K562 (cell line): Measurements from ENCODE around the gene ZSWIM8. TPM values are rescaled to one million over a fixed set of nuclear protein-coding genes. Genes with fewer than 3 reads are reported as not detected.
A peak's percentile ranks its signal among the peaks of the same experiment; 100 is the strongest.

Experiments used
- ATAC-seq: fragments of 200-7000 bp; cut with Tn5 transposase; 3 replicates; pipeline ENCODE4 v1.9.1; 2020; ENCODE audit warnings: moderate library complexity
- BruUV-seq: library from RNA; stranded (reverse); fragments of 400-500 nt; replicated peaks from 2 replicates; lab custom pipeline; 2021; lab: Mats Ljungman, UMichigan
- CTCF ChIA-PET: fragments of 300-600 bp; formaldehyde crosslinking; extraction: SDS; loops from one replicate; lab custom pipeline; 2021; ENCODE audit warnings: low intra/inter-chr PET ratio; lab: Yijun Ruan, JAX
- POLR2A ChIA-PET: fragments of 300-600, 350-650 bp; sonication (Branson Sonifier 250); formaldehyde crosslinking; extraction: SDS; loops from one replicate; lab custom pipeline; 2021; ENCODE audit warnings: antibody characterized with exemption, inconsistent platforms; lab: Yijun Ruan, JAX
- DNase-seq, 4 experiments: peaks; one replicate each; pipeline versions ENCODE4 v3.0.0 to v3.0.0-alpha.2; 2011 to 2018; ENCODE audit warnings: low spot score in 3 of 4, mixed read lengths in 3 of 4; ENCODE audit errors: extremely low read depth in 1 of 4
- FAIRE-seq: peaks from 2 replicates; lab custom pipeline; 2011; peaks lifted over from hg19 to GRCh38; lab: Jason Lieb, UNC
- H2AFZ ChIP-seq: 2 replicates; pipeline ENCODE4 v1.6.0; 2011; ENCODE audit warnings: low read depth, low read length, control low read depth, inconsistent platforms
- H3K27ac ChIP-seq: fragments of 200-600 bp; 3 replicates; pipeline ENCODE4 v1.8.0; 2011; ENCODE audit warnings: low read depth, mild to moderate bottlenecking, control low read depth, inconsistent platforms, low read length, moderate library complexity, mixed read lengths; ENCODE audit errors: extremely low read depth
- H3K27me3 ChIP-seq, 2 experiments: fragments of 300-600 bp in 1 of 2; 2 replicates in 1 of 2; 3 replicates in 1 of 2; pipeline versions ENCODE4 v1.6.0 to v1.8.0; 2011; ENCODE audit warnings: inconsistent platforms in 2 of 2, low read length in 2 of 2, mild to moderate bottlenecking in 1 of 2, mixed read lengths in 1 of 2, moderate library complexity in 1 of 2; ENCODE audit not compliant: control insufficient read depth in 2 of 2, insufficient read depth in 2 of 2
- H3K36me3 ChIP-seq: fragments of 300-600 bp; 3 replicates; pipeline ENCODE4 v1.8.0; 2011; ENCODE audit warnings: mild to moderate bottlenecking, low read length, inconsistent platforms; ENCODE audit not compliant: control insufficient read depth, insufficient read depth
- H3K4me1 ChIP-seq, 2 experiments: fragments of 200-600 bp in 1 of 2; replicated peaks in 1 of 2; 2 replicates in 1 of 2; 3 replicates in 1 of 2; pipeline versions ENCODE4 v1.5.1 to v1.8.0; 2011; ENCODE audit warnings: inconsistent platforms in 2 of 2, low read length in 2 of 2, mild to moderate bottlenecking in 1 of 2, mixed read lengths in 1 of 2, moderate library complexity in 1 of 2; ENCODE audit not compliant: control insufficient read depth in 2 of 2, insufficient read depth in 2 of 2
- H3K4me2 ChIP-seq: 2 replicates; pipeline ENCODE4 v1.6.1; 2011; ENCODE audit warnings: low read length, control low read depth, inconsistent platforms, mixed read lengths; ENCODE audit not compliant: insufficient read depth
- H3K4me3 ChIP-seq: fragments of 200-600 bp; sonication (generic), shearing (Covaris generic); 2 replicates; pipeline ENCODE4 v1.5.1; 2016; ENCODE audit warnings: control low read depth, inconsistent platforms
- H3K79me2 ChIP-seq: fragments of 200-600 bp; 3 replicates; pipeline ENCODE4 v1.8.0; 2011; ENCODE audit warnings: low read length, inconsistent platforms; ENCODE audit not compliant: control insufficient read depth, insufficient read depth
- H3K9ac ChIP-seq, 2 experiments: 2 replicates each; pipeline versions ENCODE4 v1.6.0 to v1.6.1; 2011; ENCODE audit warnings: low read depth in 2 of 2, low read length in 2 of 2, control low read depth in 1 of 2, inconsistent platforms in 1 of 2, mild to moderate bottlenecking in 1 of 2, mixed read lengths in 1 of 2; ENCODE audit not compliant: insufficient read depth in 1 of 2
- H3K9me1 ChIP-seq: one replicate; pipeline ENCODE4 v1.6.0; 2011; ENCODE audit warnings: inconsistent platforms, mild to moderate bottlenecking, low read length, moderate library complexity; ENCODE audit not compliant: control insufficient read depth, insufficient read depth
- H3K9me3 ChIP-seq: replicated peaks from 2 replicates; pipeline ENCODE4 v1.5.1; 2011; ENCODE audit warnings: low read depth, low read length, inconsistent platforms; ENCODE audit not compliant: control insufficient read depth, insufficient read depth
- H4K20me1 ChIP-seq: replicated peaks from 2 replicates; pipeline ENCODE4 v1.6.1; 2011; ENCODE audit warnings: low read length, inconsistent platforms, mixed read lengths; ENCODE audit not compliant: control insufficient read depth, insufficient read depth
- ARID1B ChIP-seq: fragments of 450-650 bp; IDR thresholded peaks from 2 replicates; pipeline ENCODE4 v1.6.1; 2016; ENCODE audit warnings: antibody characterized with exemption, mild to moderate bottlenecking, inconsistent platforms
- DACH1 ChIP-seq: fragments of 450-650 bp; IDR thresholded peaks from 2 replicates; pipeline ENCODE4 v1.6.1; 2018; ENCODE audit not compliant: partially characterized antibody
- ESRRB ChIP-seq: fragments of 250-450 bp; sonication (Bioruptor Pico); IDR thresholded peaks from 2 replicates; pipeline ENCODE4 v1.5.0; 2020; ENCODE audit warnings: mild to moderate bottlenecking, moderate library complexity, borderline replicate concordance
- HDAC6 ChIP-seq: IDR thresholded peaks from 2 replicates; pipeline ENCODE4 v1.6.1; 2012; ENCODE audit warnings: low read depth, mild to moderate bottlenecking, control low read depth, inconsistent platforms, low read length, moderate library complexity
- NCOA2 ChIP-seq, 2 experiments: fragments of 450-650 bp; IDR thresholded peaks; 2 replicates each; pipeline ENCODE4 v1.6.1; 2018; ENCODE audit warnings: mild to moderate bottlenecking in 2 of 2, moderate library complexity in 1 of 2; ENCODE audit not compliant: partially characterized antibody in 2 of 2
- NR1H2 ChIP-seq: sonication (generic); formaldehyde crosslinking; IDR thresholded peaks from 2 replicates; pipeline ENCODE4 v1.4.0; 2020; ENCODE audit warnings: mild to moderate bottlenecking, missing genetic modification reagents
- NR4A1 ChIP-seq, 2 experiments: fragments of 250-450 bp in 1 of 2; fragments of 450-650 bp in 1 of 2; sonication (Bioruptor Pico) in 1 of 2; IDR thresholded peaks; 2 replicates each; pipeline versions ENCODE4 v1.4.0 to v1.6.1; 2016 to 2020; ENCODE audit warnings: mild to moderate bottlenecking in 2 of 2, missing compliant biosample characterization in 1 of 2, missing genetic modification characterization in 1 of 2, moderate library complexity in 1 of 2
- PHTF2 ChIP-seq: fragments of 250-450 bp; sonication (Bioruptor Pico); IDR thresholded peaks from 2 replicates; pipeline ENCODE4 v1.5.0; 2021; ENCODE audit warnings: mild to moderate bottlenecking
- POLR2A ChIP-seq: fragments of 450-650 bp; conservative IDR thresholded peaks from 2 replicates; pipeline ENCODE4 v1.6.1; 2016
- POLR2AphosphoS5 ChIP-seq: IDR thresholded peaks from 2 replicates; pipeline ENCODE4 v1.6.1; 2011; ENCODE audit warnings: mild to moderate bottlenecking, low read depth, low read length, moderate library complexity; ENCODE audit not compliant: control insufficient read depth, insufficient read depth
- POLR2H ChIP-seq: IDR thresholded peaks from 2 replicates; pipeline ENCODE4 v1.6.1; 2016; ENCODE audit warnings: missing genetic modification characterization, low read depth, mild to moderate bottlenecking, control low read depth, missing compliant biosample characterization, moderate library complexity
- SETDB1 ChIP-seq: IDR thresholded peaks from one replicate; pipeline ENCODE4 v1.6.1; 2012; ENCODE audit warnings: low read length, control low read depth, inconsistent platforms
- TAF9B ChIP-seq: fragments of 450-650 bp; IDR thresholded peaks from 2 replicates; pipeline ENCODE4 v1.6.1; 2018; ENCODE audit warnings: mild to moderate bottlenecking; ENCODE audit not compliant: partially characterized antibody
- TEAD4 ChIP-seq, 2 experiments: sonication (generic) in 1 of 2; formaldehyde crosslinking in 1 of 2; IDR thresholded peaks; 2 replicates each; pipeline versions ENCODE4 v1.6.1 to v1.8.0; 2012 to 2022; ENCODE audit warnings: borderline replicate concordance in 1 of 2, inconsistent platforms in 1 of 2, low read length in 1 of 2, mild to moderate bottlenecking in 1 of 2, missing genetic modification reagents in 1 of 2
- WHSC1 ChIP-seq: IDR thresholded peaks from one replicate; pipeline ENCODE4 v1.6.1; 2012; ENCODE audit warnings: low read length, control low read depth, inconsistent platforms
- ZBTB43 ChIP-seq: sonication (generic); formaldehyde crosslinking; IDR thresholded peaks from 2 replicates; pipeline ENCODE4 v1.8.0; 2023; ENCODE audit warnings: mild to moderate bottlenecking, missing genetic modification reagents
- WGBS: fragments of 100-300 bp; shearing (Covaris generic); methylation state at CpG from one replicate; pipeline ENCODE4 v1.1.6; 2016; ENCODE audit warnings: low coverage, mixed read lengths; ENCODE audit not compliant: insufficient coverage; ENCODE audit errors: missing lambda C conversion rate; 5-methylcytosine and 5-hydroxymethylcytosine counted together
- in situ Hi-C: fragments of 300-500 bp; cut with MboI; formaldehyde crosslinking; loops from 4 replicates; pipeline ENCODE4 v1.15.0; 2018; ENCODE audit warnings: inconsistent platforms, mixed read lengths
- intact Hi-C: fragments of 100-400 bp; cut with micrococcal nuclease; formaldehyde crosslinking; loops from 2 replicates; pipeline ENCODE4 v1.14.2; 2022
- polyA plus RNA-seq, 8 experiments: library from polyadenylated mRNA; depleted of rRNA in 4 of 8; stranded (reverse) in 5 of 8; unstranded in 3 of 8; fragments of >200 nt; fragmentation: Nextera tagmentation in 2 of 8; fragmentation: Illumina TruSeq in 1 of 8; extraction: Ambion mirVana in 2 of 8; extraction: Trizol in 1 of 8; gene quantifications; 2 replicates each; pipeline versions ENCODE4 v1.2.1 to v1.2.3, GENCODE V29; 2011 to 2014; ENCODE audit warnings: inconsistent platforms in 1 of 8, missing spikeins in 1 of 8
- total RNA-seq, 7 experiments: library from RNA; depleted of rRNA in 6 of 7; stranded (reverse); fragments of >200 nt in 6 of 7; fragmentation: Illumina TruSeq in 2 of 7; extraction: Trizol in 2 of 7; gene quantifications; 2 replicates each; pipeline versions ENCODE4 v1.2.1 to v1.2.3, GENCODE V29; 2011 to 2021; ENCODE audit warnings: low replicate concordance in 1 of 7
- TF ChIP-seq, protein P1 (sequence below), 3 experiments: fragments of 200-800 bp in 1 of 3; sonication (Bioruptor generic) in 1 of 3; sonication (generic) in 1 of 3; formaldehyde crosslinking in 1 of 3; IDR thresholded peaks; 2 replicates each; pipeline versions ENCODE4 v1.6.1 to v1.8.0; 2016 to 2022; ENCODE audit warnings: mild to moderate bottlenecking in 2 of 3, missing compliant biosample characterization in 2 of 3, missing genetic modification characterization in 2 of 3, missing genetic modification reagents in 1 of 3

ZSWIM8 gene
- total and polyA plus RNA-seq, 9 of the 15 experiments (the other 6 are each of a cell fraction or from before 2014, with no cell fraction given) = 5.6 to 47.8 (median 26.7) TPM

DNA sequence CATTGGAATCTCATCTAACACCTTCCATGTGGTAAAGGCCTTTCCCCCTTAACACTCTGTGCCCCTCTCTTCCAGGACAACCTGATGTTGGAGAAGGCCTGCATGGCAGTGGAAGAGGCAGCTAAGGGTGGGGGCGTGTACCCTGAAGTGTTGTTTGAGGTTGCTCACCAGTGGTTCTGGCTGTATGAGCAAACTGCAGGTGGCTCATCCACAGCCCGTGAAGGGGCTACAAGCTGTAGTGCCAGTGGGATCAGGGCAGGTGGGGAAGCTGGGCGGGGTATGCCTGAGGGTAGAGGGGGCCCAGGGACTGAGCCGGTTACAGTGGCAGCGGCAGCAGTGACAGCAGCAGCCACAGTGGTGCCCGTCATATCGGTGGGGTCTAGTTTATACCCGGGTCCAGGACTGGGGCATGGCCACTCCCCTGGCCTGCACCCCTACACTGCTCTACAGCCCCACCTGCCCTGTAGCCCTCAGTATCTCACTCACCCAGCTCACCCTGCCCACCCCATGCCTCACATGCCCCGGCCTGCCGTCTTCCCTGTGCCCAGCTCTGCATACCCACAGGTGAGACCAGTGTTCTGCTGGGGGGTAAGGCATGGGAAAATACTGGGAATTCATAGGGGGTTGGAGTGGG is 13.6 kb downstream of the ZSWIM8 start (continued):
- TF ChIP-seq ESRRB (CRISPR knock-in tag) (0 out of 2 replicates have a peak, but pooled peaks have one; percentile 14), NR1H2 (CRISPR knock-in tag) (no peak), NCOA2 (IDR thresholded peaks at IDR 0.05; ENCODE audit: partially characterized antibody in 2 of 2) (no peak), ZBTB43 (CRISPR knock-in tag) (no peak), DACH1 (no peak), PHTF2 (CRISPR knock-in tag) (0 out of 2 replicates have a peak, but pooled peaks have one; percentile 74)

DNA sequence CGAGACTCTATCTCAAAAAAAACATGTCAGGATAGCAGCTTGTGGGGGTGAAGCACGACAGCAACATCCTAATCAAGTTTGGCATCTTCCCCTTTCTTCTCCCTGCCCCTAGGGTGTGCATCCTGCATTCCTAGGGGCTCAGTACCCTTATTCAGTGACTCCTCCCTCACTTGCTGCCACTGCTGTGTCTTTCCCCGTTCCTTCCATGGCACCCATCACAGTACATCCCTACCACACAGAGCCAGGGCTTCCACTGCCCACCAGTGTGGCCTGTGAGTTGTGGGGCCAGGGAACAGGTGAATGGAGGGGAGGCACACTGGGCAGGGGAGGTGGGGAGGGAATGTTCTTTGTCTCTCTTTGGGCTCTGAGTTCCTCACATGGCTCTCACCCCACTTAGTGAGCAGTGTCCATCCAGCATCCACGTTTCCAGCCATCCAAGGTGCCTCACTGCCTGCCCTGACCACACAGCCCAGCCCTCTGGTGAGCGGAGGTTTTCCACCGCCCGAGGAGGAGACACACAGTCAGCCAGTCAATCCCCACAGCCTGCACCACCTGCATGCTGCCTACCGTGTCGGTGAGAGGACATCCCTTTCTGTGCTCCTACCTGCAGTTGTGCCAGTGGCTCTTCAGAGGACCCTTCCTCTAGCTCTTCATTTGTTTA is 14.6 kb downstream of the ZSWIM8 start:
- peak; percentile 12 for ATAC-seq
- Histone ChIP-seq H4K20me1 (no peaks in the 10 kb centered on the region; the same call in none of the 2 replicates), H3K4me3 (no peak overlapping the region), H3K36me3 (peaks cover 90% of the 10 kb centered on the region), H2AFZ (no peak overlapping the region), H3K79me2 (no peaks in the 10 kb centered on the region), H3K9me1 (peaks cover 8% of the 10 kb centered on the region), H3K4me2 (no peak overlapping the region), H3K9me3 (no peaks in the 10 kb centered on the region), H3K9ac (peak overlapping the region in 1 of 2 experiments; percentile 38; a peak in 2 of 4 replicates), H3K27ac (no peak overlapping the region), H3K27me3 (no peaks in the 10 kb centered on the region), H3K4me1 (peaks cover 0 to 10% of the 10 kb centered on the region in 2 experiments; a peak in 2 of 5 replicates)
- WGBS = 61% methylated on average over 9 of the region's 9 CpGs
- FAIRE-seq = no peak
- DNase-seq = no peak
- POLR2A ChIA-PET = interaction anchor here (0.5 to 9.0 kb wide), 7 partner anchors 7 to 553 kb away, joined by 3 to 61 read pairs (median 4); partner anchors contain the start of genes DNAJC9 and ZSWIM8
- intact Hi-C loops (no loop called here), in situ Hi-C loops (no loop called here)
- CTCF ChIA-PET = no interaction called here
- BruUV-seq = no TSS peak
- no peak for TF ChIP-seq TEAD4 (IDR thresholded peaks at IDR 0.05; ENCODE audit: low read length)
- TF ChIP-seq TEAD4 (CRISPR knock-in tag; IDR thresholded peaks at IDR 0.05; ENCODE audit: borderline replicate concordance) = no peak
- TF ChIP-seq WHSC1 = no peak
- no peak for TF ChIP-seq TAF9B
- TF ChIP-seq ARID1B = no peak
- TF ChIP-seq NR4A1 (CRISPR knock-in tag; IDR thresholded peaks at IDR 0.05) = no peak
- no peak for TF ChIP-seq NR4A1 (tag; IDR thresholded peaks at IDR 0.05)
- TF ChIP-seq POLR2AphosphoS5 = 0 out of 2 replicates have a peak, but pooled peaks have one; percentile 25
- no peak for TF ChIP-seq HDAC6
- peak; percentile 48; the same call in 1 of the 2 replicates for TF ChIP-seq POLR2H (tag)
- TF ChIP-seq POLR2A = peak; percentile 52
- TF ChIP-seq, protein P1, sequence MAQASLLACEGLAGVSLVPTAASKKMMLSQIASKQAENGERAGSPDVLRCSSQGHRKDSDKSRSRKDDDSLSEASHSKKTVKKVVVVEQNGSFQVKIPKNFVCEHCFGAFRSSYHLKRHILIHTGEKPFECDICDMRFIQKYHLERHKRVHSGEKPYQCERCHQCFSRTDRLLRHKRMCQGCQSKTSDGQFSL (CRISPR knock-in tag; IDR thresholded peaks at IDR 0.05) = 0 out of 2 replicates have a peak, but pooled peaks have one; percentile 2
- TF ChIP-seq, protein P1 (tag; IDR thresholded peaks at IDR 0.05) = no peak
- TF ChIP-seq SETDB1 = no peak
